ENCODE measurements around the gene ABTB2.

DNA sequence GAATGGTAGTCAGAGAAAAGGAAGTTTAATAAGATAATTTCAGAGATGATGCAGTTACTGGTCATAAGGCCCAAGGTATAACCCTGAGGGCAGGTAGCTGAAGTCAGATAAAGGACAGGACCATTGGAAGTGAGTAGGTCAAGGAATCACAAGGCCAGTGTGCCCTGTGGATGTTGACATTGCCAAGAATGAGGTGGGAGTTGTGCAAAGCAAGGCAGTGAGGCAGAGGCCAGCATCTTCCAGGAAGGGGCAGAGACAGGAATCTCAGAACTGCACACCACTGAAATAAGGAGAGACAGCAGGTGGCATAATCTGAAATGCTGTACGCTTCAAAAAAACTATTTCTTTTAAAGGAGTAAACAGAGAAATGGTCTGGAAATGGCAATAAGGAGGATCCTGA lies 61.4 kb downstream of the ABTB2 start:
- TF ChIP-seq, protein P1, sequence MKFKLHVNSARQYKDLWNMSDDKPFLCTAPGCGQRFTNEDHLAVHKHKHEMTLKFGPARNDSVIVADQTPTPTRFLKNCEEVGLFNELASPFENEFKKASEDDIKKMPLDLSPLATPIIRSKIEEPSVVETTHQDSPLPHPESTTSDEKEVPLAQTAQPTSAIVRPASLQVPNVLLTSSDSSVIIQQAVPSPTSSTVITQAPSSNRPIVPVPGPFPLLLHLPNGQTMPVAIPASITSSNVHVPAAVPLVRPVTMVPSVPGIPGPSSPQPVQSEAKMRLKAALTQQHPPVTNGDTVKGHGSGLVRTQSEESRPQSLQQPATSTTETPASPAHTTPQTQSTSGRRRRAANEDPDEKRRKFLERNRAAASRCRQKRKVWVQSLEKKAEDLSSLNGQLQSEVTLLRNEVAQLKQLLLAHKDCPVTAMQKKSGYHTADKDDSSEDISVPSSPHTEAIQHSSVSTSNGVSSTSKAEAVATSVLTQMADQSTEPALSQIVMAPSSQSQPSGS (CRISPR knock-in tag; IDR thresholded peaks at IDR 0.05): no peak
- TF ChIP-seq SMC3 (conservative IDR thresholded peaks at IDR 0.05; ENCODE audit: insufficient read depth, low read depth, low read length) (no peak), RNF2 (IDR thresholded peaks at IDR 0.05) (no peak), POLR2AphosphoS5 (IDR thresholded peaks at IDR 0.05; ENCODE audit: control insufficient read depth, insufficient read depth, low read depth, low read length) (no peak), NFXL1 (CRISPR knock-in tag; IDR thresholded peaks at IDR 0.05) (no peak), ZBTB1 (CRISPR knock-in tag; IDR thresholded peaks at IDR 0.05; ENCODE audit: borderline replicate concordance, low read depth) (no peak), ZNF253 (CRISPR knock-in tag; conservative IDR thresholded peaks at IDR 0.05) (no peak), SREBF2 (CRISPR knock-in tag; IDR thresholded peaks at IDR 0.05) (no peak)
- TF ChIP-seq, protein P2, sequence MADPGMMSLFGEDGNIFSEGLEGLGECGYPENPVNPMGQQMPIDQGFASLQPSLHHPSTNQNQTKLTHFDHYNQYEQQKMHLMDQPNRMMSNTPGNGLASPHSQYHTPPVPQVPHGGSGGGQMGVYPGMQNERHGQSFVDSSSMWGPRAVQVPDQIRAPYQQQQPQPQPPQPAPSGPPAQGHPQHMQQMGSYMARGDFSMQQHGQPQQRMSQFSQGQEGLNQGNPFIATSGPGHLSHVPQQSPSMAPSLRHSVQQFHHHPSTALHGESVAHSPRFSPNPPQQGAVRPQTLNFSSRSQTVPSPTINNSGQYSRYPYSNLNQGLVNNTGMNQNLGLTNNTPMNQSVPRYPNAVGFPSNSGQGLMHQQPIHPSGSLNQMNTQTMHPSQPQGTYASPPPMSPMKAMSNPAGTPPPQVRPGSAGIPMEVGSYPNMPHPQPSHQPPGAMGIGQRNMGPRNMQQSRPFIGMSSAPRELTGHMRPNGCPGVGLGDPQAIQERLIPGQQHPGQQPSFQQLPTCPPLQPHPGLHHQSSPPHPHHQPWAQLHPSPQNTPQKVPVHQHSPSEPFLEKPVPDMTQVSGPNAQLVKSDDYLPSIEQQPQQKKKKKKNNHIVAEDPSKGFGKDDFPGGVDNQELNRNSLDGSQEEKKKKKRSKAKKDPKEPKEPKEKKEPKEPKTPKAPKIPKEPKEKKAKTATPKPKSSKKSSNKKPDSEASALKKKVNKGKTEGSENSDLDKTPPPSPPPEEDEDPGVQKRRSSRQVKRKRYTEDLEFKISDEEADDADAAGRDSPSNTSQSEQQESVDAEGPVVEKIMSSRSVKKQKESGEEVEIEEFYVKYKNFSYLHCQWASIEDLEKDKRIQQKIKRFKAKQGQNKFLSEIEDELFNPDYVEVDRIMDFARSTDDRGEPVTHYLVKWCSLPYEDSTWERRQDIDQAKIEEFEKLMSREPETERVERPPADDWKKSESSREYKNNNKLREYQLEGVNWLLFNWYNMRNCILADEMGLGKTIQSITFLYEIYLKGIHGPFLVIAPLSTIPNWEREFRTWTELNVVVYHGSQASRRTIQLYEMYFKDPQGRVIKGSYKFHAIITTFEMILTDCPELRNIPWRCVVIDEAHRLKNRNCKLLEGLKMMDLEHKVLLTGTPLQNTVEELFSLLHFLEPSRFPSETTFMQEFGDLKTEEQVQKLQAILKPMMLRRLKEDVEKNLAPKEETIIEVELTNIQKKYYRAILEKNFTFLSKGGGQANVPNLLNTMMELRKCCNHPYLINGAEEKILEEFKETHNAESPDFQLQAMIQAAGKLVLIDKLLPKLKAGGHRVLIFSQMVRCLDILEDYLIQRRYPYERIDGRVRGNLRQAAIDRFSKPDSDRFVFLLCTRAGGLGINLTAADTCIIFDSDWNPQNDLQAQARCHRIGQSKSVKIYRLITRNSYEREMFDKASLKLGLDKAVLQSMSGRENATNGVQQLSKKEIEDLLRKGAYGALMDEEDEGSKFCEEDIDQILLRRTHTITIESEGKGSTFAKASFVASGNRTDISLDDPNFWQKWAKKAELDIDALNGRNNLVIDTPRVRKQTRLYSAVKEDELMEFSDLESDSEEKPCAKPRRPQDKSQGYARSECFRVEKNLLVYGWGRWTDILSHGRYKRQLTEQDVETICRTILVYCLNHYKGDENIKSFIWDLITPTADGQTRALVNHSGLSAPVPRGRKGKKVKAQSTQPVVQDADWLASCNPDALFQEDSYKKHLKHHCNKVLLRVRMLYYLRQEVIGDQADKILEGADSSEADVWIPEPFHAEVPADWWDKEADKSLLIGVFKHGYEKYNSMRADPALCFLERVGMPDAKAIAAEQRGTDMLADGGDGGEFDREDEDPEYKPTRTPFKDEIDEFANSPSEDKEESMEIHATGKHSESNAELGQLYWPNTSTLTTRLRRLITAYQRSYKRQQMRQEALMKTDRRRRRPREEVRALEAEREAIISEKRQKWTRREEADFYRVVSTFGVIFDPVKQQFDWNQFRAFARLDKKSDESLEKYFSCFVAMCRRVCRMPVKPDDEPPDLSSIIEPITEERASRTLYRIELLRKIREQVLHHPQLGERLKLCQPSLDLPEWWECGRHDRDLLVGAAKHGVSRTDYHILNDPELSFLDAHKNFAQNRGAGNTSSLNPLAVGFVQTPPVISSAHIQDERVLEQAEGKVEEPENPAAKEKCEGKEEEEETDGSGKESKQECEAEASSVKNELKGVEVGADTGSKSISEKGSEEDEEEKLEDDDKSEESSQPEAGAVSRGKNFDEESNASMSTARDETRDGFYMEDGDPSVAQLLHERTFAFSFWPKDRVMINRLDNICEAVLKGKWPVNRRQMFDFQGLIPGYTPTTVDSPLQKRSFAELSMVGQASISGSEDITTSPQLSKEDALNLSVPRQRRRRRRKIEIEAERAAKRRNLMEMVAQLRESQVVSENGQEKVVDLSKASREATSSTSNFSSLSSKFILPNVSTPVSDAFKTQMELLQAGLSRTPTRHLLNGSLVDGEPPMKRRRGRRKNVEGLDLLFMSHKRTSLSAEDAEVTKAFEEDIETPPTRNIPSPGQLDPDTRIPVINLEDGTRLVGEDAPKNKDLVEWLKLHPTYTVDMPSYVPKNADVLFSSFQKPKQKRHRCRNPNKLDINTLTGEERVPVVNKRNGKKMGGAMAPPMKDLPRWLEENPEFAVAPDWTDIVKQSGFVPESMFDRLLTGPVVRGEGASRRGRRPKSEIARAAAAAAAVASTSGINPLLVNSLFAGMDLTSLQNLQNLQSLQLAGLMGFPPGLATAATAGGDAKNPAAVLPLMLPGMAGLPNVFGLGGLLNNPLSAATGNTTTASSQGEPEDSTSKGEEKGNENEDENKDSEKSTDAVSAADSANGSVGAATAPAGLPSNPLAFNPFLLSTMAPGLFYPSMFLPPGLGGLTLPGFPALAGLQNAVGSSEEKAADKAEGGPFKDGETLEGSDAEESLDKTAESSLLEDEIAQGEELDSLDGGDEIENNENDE (IDR thresholded peaks at IDR 0.05; ENCODE audit: low read depth, low read length): no peak
- TF ChIP-seq, protein P3, sequence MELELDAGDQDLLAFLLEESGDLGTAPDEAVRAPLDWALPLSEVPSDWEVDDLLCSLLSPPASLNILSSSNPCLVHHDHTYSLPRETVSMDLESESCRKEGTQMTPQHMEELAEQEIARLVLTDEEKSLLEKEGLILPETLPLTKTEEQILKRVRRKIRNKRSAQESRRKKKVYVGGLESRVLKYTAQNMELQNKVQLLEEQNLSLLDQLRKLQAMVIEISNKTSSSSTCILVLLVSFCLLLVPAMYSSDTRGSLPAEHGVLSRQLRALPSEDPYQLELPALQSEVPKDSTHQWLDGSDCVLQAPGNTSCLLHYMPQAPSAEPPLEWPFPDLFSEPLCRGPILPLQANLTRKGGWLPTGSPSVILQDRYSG (tag; conservative IDR thresholded peaks at IDR 0.05; ENCODE audit: low read depth): no peak

All from K562 (cell line).